ENCODE results near the gene GOLGA2.
"Not testable (repeated sequence)": the region's sequence is repeated elsewhere in the genome, so short reads cannot be mapped to it uniquely, and the experiment has no call there.

The GOLGA2 gene

GRCh38 chr9:128279088-128280073 is 3.6 kb upstream of the GOLGA2 start:
- Mint-ChIP-seq H3K4me1 (ENCODE audit: low read depth) (peaks cover 40% of the 10 kb centered on the region), H3K27ac (peak overlapping the region; percentile 10), H3K36me3 (ENCODE audit: low read depth) (peaks cover 15% of the 10 kb centered on the region)
- intact Hi-C loops (cut with micrococcal nuclease): loop anchor here (10.0 kb wide), 1 partner anchor 65 kb away; no protein-coding TSS in a partner anchor
- not testable (repeated sequence) for H3K27me3 Mint-ChIP-seq, H3K9me3 Mint-ChIP-seq, H3K4me3 Mint-ChIP-seq

GRCh38 chr9:128276574-128277270 is 915 bp upstream of the GOLGA2 start:
- H3K4me3 Mint-ChIP-seq: peak overlapping the region; percentile 96
- no peaks in the 10 kb centered on the region for H3K27me3 Mint-ChIP-seq
- peaks cover 39% of the 10 kb centered on the region for H3K36me3 Mint-ChIP-seq (ENCODE audit: low read depth)
- H3K9me3 Mint-ChIP-seq: no peaks in the 10 kb centered on the region
- peak overlapping the region; percentile 96 for H3K27ac Mint-ChIP-seq
- H3K4me1 Mint-ChIP-seq (ENCODE audit: low read depth): peaks cover 51% of the 10 kb centered on the region
- intact Hi-C loops (cut with micrococcal nuclease): loop anchor here (1.0 to 10.0 kb wide), 2 partner anchors 46 to 62 kb away; partner anchors contain the start of genes COQ4 and TRUB2

GRCh38 chr9:128276008-128276573 is 284 bp upstream of the GOLGA2 start, which contains the start of gene SWI5:
Gene SWI5, plus strand, starts transcription at chr9:128276276.
- H3K4me1 Mint-ChIP-seq (ENCODE audit: low read depth): peaks cover 51% of the 10 kb centered on the region
- intact Hi-C loops (cut with micrococcal nuclease): loop anchor here (1.0 to 10.0 kb wide), 2 partner anchors 46 to 61 kb away; partner anchors contain the start of genes COQ4 and TRUB2
- no peaks in the 10 kb centered on the region for H3K9me3 Mint-ChIP-seq
- H3K36me3 Mint-ChIP-seq (ENCODE audit: low read depth): peaks cover 45% of the 10 kb centered on the region
- H3K27me3 Mint-ChIP-seq: no peaks in the 10 kb centered on the region
- peak within 1 kb of the TSS; percentile 96 for H3K4me3 Mint-ChIP-seq
- H3K27ac Mint-ChIP-seq: peak within 1 kb of the TSS; percentile 96

- Mint-ChIP-seq H3K27me3 (no peaks in the 10 kb centered on the region), H3K27ac (no peak overlapping the region), H3K36me3 (ENCODE audit: low read depth) (peaks cover 63% of the 10 kb centered on the region), H3K4me3 (no peak overlapping the region), H3K9me3 (no peaks in the 10 kb centered on the region), H3K4me1 (ENCODE audit: low read depth) (peaks cover 41% of the 10 kb centered on the region)
- intact Hi-C loops (cut with micrococcal nuclease): loop anchor here (10.0 kb wide), 1 partner anchor 59 kb away; no protein-coding TSS in a partner anchor
Measured at GRCh38 chr9:128274245-128274644, 1.6 kb downstream of the GOLGA2 start.

GRCh38 chr9:128271512-128271911 is 4.3 kb downstream of the GOLGA2 start:
- no peaks in the 10 kb centered on the region for H3K27me3 Mint-ChIP-seq
- no peak overlapping the region for H3K27ac Mint-ChIP-seq
- peaks cover 24% of the 10 kb centered on the region for H3K4me1 Mint-ChIP-seq (ENCODE audit: low read depth)
- H3K36me3 Mint-ChIP-seq (ENCODE audit: low read depth): peaks cover 83% of the 10 kb centered on the region
- no peak overlapping the region for H3K4me3 Mint-ChIP-seq
- intact Hi-C loops (cut with micrococcal nuclease): loop anchor here (10.0 kb wide), 1 partner anchor 57 kb away; no protein-coding TSS in a partner anchor
- no peaks in the 10 kb centered on the region for H3K9me3 Mint-ChIP-seq

- H3K4me3 Mint-ChIP-seq: no peak overlapping the region
- peaks cover 83% of the 10 kb centered on the region for H3K36me3 Mint-ChIP-seq (ENCODE audit: low read depth)
- intact Hi-C loops (cut with micrococcal nuclease): loop anchor here (10.0 kb wide), 1 partner anchor 56 kb away; no protein-coding TSS in a partner anchor
- no peak overlapping the region for H3K27ac Mint-ChIP-seq
- H3K27me3 Mint-ChIP-seq: no peaks in the 10 kb centered on the region
- H3K4me1 Mint-ChIP-seq (ENCODE audit: low read depth): peaks cover 20% of the 10 kb centered on the region
- H3K9me3 Mint-ChIP-seq: no peaks in the 10 kb centered on the region
Measured at GRCh38 chr9:128271112-128271511, 4.7 kb downstream of the GOLGA2 start.

- no peak overlapping the region for H3K27ac Mint-ChIP-seq
- H3K4me1 Mint-ChIP-seq (ENCODE audit: low read depth): no peaks in the 10 kb centered on the region
- H3K36me3 Mint-ChIP-seq (ENCODE audit: low read depth): peaks cover 98% of the 10 kb centered on the region
- intact Hi-C loops (cut with micrococcal nuclease): no loop called here
- no peaks in the 10 kb centered on the region for H3K9me3 Mint-ChIP-seq
- H3K27me3 Mint-ChIP-seq: no peaks in the 10 kb centered on the region
- no peak overlapping the region for H3K4me3 Mint-ChIP-seq
Measured at GRCh38 chr9:128266868-128267590, 8.8 kb downstream of the GOLGA2 start.

- intact Hi-C loops (cut with micrococcal nuclease): no loop called here
- H3K4me1 Mint-ChIP-seq (ENCODE audit: low read depth): no peaks in the 10 kb centered on the region
- no peaks in the 10 kb centered on the region for H3K27me3 Mint-ChIP-seq
- no peak overlapping the region for H3K4me3 Mint-ChIP-seq
- no peaks in the 10 kb centered on the region for H3K9me3 Mint-ChIP-seq
- peaks cover 98% of the 10 kb centered on the region for H3K36me3 Mint-ChIP-seq (ENCODE audit: low read depth)
- H3K27ac Mint-ChIP-seq: no peak overlapping the region
Measured at GRCh38 chr9:128265348-128265847, 10.4 kb downstream of the GOLGA2 start.

GRCh38 chr9:128262687-128263086 is 13.1 kb downstream of the GOLGA2 start:
- Mint-ChIP-seq H3K27ac (no peak overlapping the region), H3K36me3 (ENCODE audit: low read depth) (peaks cover 98% of the 10 kb centered on the region), H3K4me3 (no peak overlapping the region), H3K9me3 (no peaks in the 10 kb centered on the region), H3K4me1 (ENCODE audit: low read depth) (no peaks in the 10 kb centered on the region), H3K27me3 (no peaks in the 10 kb centered on the region)
- intact Hi-C loops (cut with micrococcal nuclease): no loop called here

GRCh38 chr9:128260340-128260739 is 15.5 kb downstream of the GOLGA2 start:
- H3K4me3 Mint-ChIP-seq: no peak overlapping the region
- no peaks in the 10 kb centered on the region for H3K4me1 Mint-ChIP-seq (ENCODE audit: low read depth)
- H3K27me3 Mint-ChIP-seq: no peaks in the 10 kb centered on the region
- no peaks in the 10 kb centered on the region for H3K9me3 Mint-ChIP-seq
- no peak overlapping the region for H3K27ac Mint-ChIP-seq
- H3K36me3 Mint-ChIP-seq (ENCODE audit: low read depth): peaks cover 92% of the 10 kb centered on the region
- intact Hi-C loops (cut with micrococcal nuclease): no loop called here

GRCh38 chr9:128259156-128259555 is 16.7 kb downstream of the GOLGA2 start:
- Mint-ChIP-seq H3K4me3 (no peak overlapping the region), H3K27me3 (no peaks in the 10 kb centered on the region), H3K27ac (no peak overlapping the region), H3K36me3 (ENCODE audit: low read depth) (peaks cover 88% of the 10 kb centered on the region), H3K4me1 (ENCODE audit: low read depth) (no peaks in the 10 kb centered on the region), H3K9me3 (no peaks in the 10 kb centered on the region)
- intact Hi-C loops (cut with micrococcal nuclease): no loop called here

GRCh38 chr9:128258326-128258725 is 17.5 kb downstream of the GOLGA2 start:
- H3K27me3 Mint-ChIP-seq: peaks cover 3% of the 10 kb centered on the region
- peaks cover 88% of the 10 kb centered on the region for H3K36me3 Mint-ChIP-seq (ENCODE audit: low read depth)
- no peaks in the 10 kb centered on the region for H3K9me3 Mint-ChIP-seq
- H3K4me3 Mint-ChIP-seq: no peak overlapping the region
- H3K4me1 Mint-ChIP-seq (ENCODE audit: low read depth): no peaks in the 10 kb centered on the region
- no peak overlapping the region for H3K27ac Mint-ChIP-seq
- intact Hi-C loops (cut with micrococcal nuclease): no loop called here

- H3K27ac Mint-ChIP-seq: no peak overlapping the region
- intact Hi-C loops (cut with micrococcal nuclease): no loop called here
- no peaks in the 10 kb centered on the region for H3K9me3 Mint-ChIP-seq
Measured at GRCh38 chr9:128257907-128258306, 17.9 kb downstream of the GOLGA2 start.

More at GRCh38 chr9:128257907-128258306, 17.9 kb downstream of the GOLGA2 start:
- H3K36me3 Mint-ChIP-seq (ENCODE audit: low read depth): peaks cover 88% of the 10 kb centered on the region
- no peaks in the 10 kb centered on the region for H3K4me1 Mint-ChIP-seq (ENCODE audit: low read depth)
- H3K4me3 Mint-ChIP-seq: no peak overlapping the region
- peaks cover 7% of the 10 kb centered on the region for H3K27me3 Mint-ChIP-seq

All from dendritic cell treated with granulocyte-macrophage colony-stimulating factor and Interleukin-4, amounts not matched to agents 40 ng/mL and 50 ng/mL, for 4 days (primary cell).